VCaP (cell line): Measurements from ENCODE around the gene SWI5.

Source experiments
- H3K27ac ChIP-seq: fragments of 450-650 bp; 2 replicates; pipeline ENCODE4 v1.5.1; 2017
- CTCF ChIP-seq: fragments of 450-650 bp; conservative IDR thresholded peaks from 2 replicates; pipeline ENCODE4 v1.5.1; 2017; ENCODE audit warnings: mild to moderate bottlenecking, moderate library complexity

Gene SWI5

GRCh38 chr9:128275198-128276007 lies 673 bp upstream of the SWI5 start, which contains the start of gene GOLGA2:
Gene GOLGA2, minus strand, starts transcription at chr9:128276007. Its CDS starts 31 bp downstream, at chr9:128275976.
- no peak for TF ChIP-seq CTCF
- peak within 1 kb of the TSS; percentile 93 for H3K27ac ChIP-seq

GRCh38 chr9:128276574-128277270 lies 646 bp downstream of the SWI5 start:
- H3K27ac ChIP-seq = peak overlapping the region; percentile 93
- TF ChIP-seq CTCF = no peak

GRCh38 chr9:128279088-128280073 lies 3.3 kb downstream of the SWI5 start:
- H3K27ac ChIP-seq = peak overlapping the region; percentile 93

GRCh38 chr9:128280084-128280622 lies 4.1 kb downstream of the SWI5 start:
- peak overlapping the region; percentile 93 for H3K27ac ChIP-seq
- no peak for TF ChIP-seq CTCF

- TF ChIP-seq CTCF = no peak
- no peak overlapping the region for H3K27ac ChIP-seq
Measured at GRCh38 chr9:128282500-128282899, 6.4 kb downstream of the SWI5 start.

GRCh38 chr9:128285033-128285784 lies 9.1 kb downstream of the SWI5 start:
- no peak for TF ChIP-seq CTCF
- H3K27ac ChIP-seq = no peak overlapping the region

- H3K27ac ChIP-seq = no peak overlapping the region
Measured at GRCh38 chr9:128286440-128286839, 10.4 kb downstream of the SWI5 start.

More at GRCh38 chr9:128286440-128286839, 10.4 kb downstream of the SWI5 start:
- no peak for TF ChIP-seq CTCF
